NB4 (cell line): ENCODE measurements around the gene NISCH.

Experiments used
- DNase-seq: peaks from one replicate; pipeline ENCODE4 v3.0.0; 2010; ENCODE audit warnings: low read depth
- H3K4me3 ChIP-seq: one replicate; pipeline ENCODE4 v1.5.1; 2011; ENCODE audit warnings: mild to moderate bottlenecking, low read depth, low read length, moderate library complexity
- MYC ChIP-seq: IDR thresholded peaks from 2 replicates; pipeline ENCODE4 v1.6.1; 2011; ENCODE audit warnings: low read depth, low read length
- POLR2A ChIP-seq: IDR thresholded peaks from 2 replicates; pipeline ENCODE4 v1.6.1; 2011; ENCODE audit warnings: mild to moderate bottlenecking; ENCODE audit not compliant: insufficient read length; ENCODE audit errors: extremely low read depth
- TF ChIP-seq, protein P1 (sequence below): IDR thresholded peaks from 2 replicates; pipeline ENCODE4 v1.6.1; 2011; ENCODE audit warnings: low read depth, low read length
- TF ChIP-seq, protein P2 (sequence below): IDR thresholded peaks from one replicate; pipeline ENCODE4 v1.5.1; 2012; ENCODE audit warnings: low read depth, low read length

Gene NISCH

DNA sequence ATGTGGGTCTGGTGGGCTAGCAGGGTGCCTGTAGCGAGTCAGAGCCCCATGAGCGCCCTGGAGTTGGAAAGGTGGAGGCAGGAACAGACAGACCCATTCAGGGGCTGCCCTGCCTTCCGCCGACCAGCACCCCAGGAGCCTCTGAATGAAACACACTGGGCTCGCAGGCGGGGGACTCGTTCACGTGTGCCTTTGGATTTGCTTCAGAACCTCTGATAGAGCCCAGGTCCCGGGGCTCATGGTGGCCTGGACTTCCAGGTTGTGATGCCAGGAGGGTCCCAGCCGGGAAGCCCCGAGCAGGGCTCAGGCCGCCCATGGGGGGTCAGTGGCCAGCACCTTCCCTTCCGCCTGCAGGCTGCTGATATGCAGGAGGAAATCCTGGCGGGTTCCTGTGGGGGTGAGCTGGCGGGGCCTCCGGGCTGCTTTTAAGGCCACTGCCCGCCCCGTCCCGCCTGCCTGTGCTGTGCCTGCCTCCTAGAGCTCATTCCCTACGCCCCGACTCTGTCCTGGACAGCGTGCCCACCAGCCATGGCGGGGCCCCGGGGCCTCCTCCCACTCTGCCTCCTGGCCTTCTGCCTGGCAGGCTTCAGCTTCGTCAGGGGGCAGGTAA lies 39.6 kb downstream of the NISCH start, which contains the start of gene STAB1:
STAB1 (plus strand) TSS at position 453 of the 610 bp plus-strand sequence; CDS start at position 529, 76 bp downstream.
- TF ChIP-seq, protein P1, sequence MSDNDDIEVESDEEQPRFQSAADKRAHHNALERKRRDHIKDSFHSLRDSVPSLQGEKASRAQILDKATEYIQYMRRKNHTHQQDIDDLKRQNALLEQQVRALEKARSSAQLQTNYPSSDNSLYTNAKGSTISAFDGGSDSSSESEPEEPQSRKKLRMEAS: no peak; the same call in 1 of the 2 replicates
- TF ChIP-seq MYC (no peak), POLR2A (no peak)
- TF ChIP-seq, protein P2, sequence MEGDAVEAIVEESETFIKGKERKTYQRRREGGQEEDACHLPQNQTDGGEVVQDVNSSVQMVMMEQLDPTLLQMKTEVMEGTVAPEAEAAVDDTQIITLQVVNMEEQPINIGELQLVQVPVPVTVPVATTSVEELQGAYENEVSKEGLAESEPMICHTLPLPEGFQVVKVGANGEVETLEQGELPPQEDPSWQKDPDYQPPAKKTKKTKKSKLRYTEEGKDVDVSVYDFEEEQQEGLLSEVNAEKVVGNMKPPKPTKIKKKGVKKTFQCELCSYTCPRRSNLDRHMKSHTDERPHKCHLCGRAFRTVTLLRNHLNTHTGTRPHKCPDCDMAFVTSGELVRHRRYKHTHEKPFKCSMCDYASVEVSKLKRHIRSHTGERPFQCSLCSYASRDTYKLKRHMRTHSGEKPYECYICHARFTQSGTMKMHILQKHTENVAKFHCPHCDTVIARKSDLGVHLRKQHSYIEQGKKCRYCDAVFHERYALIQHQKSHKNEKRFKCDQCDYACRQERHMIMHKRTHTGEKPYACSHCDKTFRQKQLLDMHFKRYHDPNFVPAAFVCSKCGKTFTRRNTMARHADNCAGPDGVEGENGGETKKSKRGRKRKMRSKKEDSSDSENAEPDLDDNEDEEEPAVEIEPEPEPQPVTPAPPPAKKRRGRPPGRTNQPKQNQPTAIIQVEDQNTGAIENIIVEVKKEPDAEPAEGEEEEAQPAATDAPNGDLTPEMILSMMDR: no peak
- peak; percentile 68 for DNase-seq
- peak within 1 kb of the TSS; percentile 66 for H3K4me3 ChIP-seq

DNA sequence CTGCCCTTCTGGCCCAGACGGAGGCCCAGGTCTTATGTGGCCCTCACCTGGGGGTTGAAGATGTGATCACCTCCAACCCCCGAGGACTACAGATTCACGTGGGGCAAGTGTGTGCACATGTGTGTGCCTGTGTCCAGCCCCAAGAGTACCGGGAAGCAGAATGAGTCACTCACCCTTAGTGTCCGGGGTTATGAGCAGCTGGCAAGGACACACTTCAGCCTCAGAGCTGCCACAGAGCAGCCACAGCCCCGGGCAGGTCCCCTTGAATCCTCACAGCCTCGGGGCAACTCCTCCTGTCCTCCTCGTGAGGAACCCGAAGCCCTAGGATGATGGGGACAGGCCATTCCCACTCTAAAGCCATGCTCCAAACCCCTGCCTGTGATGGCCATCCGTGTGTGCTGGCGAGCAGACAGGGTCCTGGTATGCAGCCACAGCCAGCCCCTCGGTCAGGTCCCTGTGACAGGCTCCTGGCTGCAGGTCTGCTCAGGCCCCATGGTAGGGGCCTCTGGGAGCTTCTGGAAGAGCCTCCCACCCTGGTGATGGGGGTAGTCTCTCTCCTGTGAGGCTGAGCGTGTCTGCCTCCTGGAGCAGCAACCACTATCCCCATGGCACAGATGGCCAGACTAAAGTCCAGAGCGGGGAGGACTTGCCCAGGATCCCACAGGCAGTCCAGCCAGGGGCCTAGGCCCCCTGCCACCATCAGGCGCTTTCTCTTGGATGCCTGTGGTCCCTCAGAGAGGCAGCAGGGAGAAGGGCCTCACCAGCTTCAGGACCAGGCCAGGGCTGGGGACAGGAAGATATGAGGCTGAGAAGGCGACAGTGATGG lies 40.6 kb downstream of the NISCH start:
- TF ChIP-seq, protein P2: no peak
- TF ChIP-seq, protein P1: peak; percentile 70
- H3K4me3 ChIP-seq: peak overlapping the region; percentile 66
- DNase-seq: peak; percentile 71

DNA sequence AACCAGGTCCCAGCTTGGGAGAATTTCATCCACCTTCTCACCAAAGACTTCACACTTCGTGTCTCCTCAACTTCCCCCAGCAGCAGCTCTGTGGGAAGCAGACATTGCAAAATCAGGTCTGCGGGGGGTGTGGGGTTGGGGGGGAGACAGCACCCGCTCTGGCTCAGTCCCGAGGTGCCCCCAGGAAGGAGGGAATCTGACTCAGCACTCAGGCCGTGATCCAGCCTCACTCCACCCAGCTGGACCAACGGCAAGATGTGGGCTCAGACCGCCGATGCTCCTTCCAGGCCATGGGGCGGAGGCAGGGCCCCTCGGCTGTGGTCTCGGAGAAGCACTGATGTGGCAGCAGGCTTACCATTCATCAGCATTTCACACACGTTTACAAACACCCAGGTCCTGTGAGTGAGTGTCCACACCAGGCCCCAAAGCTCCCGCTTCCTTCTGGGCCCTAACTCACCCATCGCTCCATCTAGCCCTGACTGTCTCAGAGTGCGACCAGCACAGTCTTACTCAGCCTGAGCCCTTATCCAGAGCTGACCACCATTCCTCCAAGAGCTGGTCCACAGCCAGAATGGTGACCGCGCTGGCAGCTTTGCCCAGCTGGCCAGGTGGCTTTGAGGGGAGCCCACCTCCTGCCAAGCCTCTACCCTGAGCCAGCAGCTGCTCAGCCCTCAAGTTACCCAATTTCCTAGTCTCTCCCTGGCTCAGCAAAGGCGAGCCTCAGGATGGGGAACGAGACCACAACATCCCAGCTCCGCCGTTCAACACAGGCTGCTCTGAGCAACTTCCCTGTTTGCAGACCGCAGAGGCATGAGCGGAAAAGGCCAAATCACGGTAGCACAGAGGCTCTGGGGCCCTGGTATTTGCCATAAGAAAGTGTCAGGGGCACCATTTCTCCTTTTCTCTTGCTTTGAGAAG lies 43.0 kb downstream of the NISCH start:
- H3K4me3 ChIP-seq: peak overlapping the region; percentile 39
- TF ChIP-seq MYC (peak; percentile 51), POLR2A (no peak)
- TF ChIP-seq, protein P2: no peak
- TF ChIP-seq, protein P1: peak; percentile 66
- peak; percentile 98 for DNase-seq

DNA sequence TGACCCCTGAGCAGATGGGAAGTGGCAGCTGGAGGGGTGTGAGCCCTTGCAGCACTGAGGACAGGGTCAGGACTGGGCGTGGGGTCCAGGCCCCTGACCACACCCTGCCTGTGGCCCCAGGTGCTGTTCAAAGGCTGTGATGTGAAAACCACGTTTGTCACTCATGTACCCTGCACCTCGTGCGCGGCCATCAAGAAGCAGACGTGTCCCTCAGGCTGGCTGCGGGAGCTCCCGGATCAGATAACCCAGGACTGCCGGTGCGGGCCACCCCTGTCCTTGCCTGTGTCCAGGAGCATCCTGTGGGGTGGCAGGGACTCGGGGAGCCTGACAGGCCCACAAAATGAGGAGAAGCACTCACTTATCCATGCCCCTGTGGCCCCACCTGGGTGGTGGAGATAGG lies 45.6 kb downstream of the NISCH start:
- no peak for TF ChIP-seq MYC
- TF ChIP-seq, protein P2: no peak
- no peak for DNase-seq
- no peak overlapping the region for H3K4me3 ChIP-seq

DNA sequence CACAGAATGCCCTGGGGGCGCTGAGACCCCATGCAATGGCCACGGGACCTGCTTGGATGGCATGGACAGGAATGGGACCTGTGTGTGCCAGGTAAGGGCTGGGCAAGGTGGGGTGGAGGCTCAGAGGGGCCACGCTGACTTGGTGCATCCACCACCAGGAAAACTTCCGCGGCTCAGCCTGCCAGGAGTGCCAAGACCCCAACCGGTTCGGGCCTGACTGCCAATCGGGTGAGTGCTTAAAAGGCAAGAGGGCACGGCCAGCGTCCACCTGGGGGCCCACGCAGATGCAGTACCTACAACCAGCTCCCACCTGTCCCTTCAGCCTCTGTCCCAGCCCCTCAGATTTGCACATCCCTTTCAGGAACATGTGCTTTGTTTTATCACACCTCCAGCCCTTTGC lies 46.6 kb downstream of the NISCH start:
- TF ChIP-seq POLR2A (no peak), MYC (no peak)
- TF ChIP-seq, protein P2: no peak
- TF ChIP-seq, protein P1: no peak
- no peak for DNase-seq
- no peak overlapping the region for H3K4me3 ChIP-seq
